SKM-1 treated with dmso at 0.1 percent for 144 hours (cell line): ENCODE results near the gene JMJD8.

Source experiments
- DNase-seq: peaks from one replicate; lab custom pipeline; 2025; ENCODE audit not compliant: unreplicated experiment; lab: John Stamatoyannopoulos, UW

Gene JMJD8

DNA sequence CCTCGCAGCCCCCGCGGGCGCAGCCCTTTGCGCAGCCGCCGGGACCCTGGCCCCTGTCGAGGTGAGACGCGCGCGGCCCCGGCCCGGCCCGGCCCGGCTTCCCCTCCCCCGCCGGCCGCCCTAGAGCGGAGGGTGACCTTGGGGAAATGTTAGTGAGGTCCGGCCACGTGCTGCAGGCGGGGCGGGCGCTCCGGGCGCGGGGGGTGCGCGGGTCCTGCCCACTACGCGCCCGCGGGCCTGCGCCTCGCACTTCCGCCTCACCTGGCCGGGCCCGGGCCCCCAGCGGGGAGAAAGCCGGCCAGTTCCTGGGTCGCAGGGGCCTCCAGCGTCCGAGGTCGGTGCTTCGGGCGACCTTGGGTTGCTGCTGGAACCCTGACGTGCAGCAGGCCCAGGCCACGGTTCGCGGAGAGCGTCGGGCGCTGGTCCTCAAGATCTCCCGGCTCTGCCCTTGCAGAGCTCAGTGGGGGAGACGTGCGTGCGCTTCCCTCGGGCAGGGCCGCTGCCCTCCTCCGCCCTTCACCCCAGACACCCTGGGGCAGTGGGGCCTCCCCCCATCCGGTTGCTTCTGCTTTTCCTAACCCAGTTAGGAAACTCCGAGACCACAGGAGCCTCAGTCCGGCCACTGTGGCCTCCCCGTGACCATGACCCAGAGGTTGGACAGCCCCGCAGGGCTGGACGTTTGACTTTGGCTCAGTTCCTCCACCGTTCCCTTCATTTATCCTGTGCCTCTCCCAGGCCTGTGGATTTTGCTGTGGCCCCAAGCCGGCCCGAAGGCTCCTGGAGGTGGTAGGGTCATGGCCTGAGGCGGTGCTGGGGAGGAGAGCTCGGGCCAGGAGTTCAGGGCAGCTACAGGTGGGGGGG lies 41.7 kb downstream of the JMJD8 start:
- DNase-seq, result peak; percentile 78

GRCh38 chr16:641326-642188 lies 42.6 kb downstream of the JMJD8 start, which contains the start of gene MCRIP2:
Gene MCRIP2, plus strand, starts transcription at chr16:641828. Its CDS starts 164 bp downstream, at chr16:641992.
- peak; percentile 71 for DNase-seq

GRCh38 chr16:640614-641013 lies 43.5 kb downstream of the JMJD8 start:
- DNase-seq, result no peak

- DNase-seq, result no peak
Measured at GRCh38 chr16:638836-639235, 45.3 kb downstream of the JMJD8 start.

DNA sequence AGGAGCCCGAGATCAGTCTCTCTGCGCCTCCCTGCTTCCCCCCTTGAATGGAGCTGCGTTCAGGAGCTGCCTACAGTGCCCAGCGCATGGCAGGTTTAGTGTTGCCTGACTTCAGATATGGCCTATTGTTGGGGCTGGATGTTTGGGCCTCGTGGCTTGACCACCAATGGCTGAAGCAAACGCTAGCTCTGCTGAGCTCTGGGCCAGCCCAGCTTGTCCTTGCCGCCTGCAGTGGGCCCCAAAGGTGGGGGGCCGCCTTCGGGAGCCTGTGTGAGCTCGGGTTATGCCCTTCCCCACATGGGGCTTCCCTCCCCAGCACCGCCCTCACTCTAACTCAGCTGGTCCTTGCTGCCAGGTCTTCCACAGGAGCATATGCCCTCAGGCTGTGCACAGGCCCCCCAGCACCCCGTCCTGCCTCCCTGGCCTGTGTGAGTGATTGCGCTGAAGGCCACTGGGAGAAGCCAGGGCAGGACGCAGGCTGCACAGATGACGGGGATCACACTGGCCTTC lies 46.0 kb downstream of the JMJD8 start:
- no peak for DNase-seq

- DNase-seq, result peak; percentile 3
Measured at GRCh38 chr16:637081-638018, 46.8 kb downstream of the JMJD8 start.

- peak; percentile 93 for DNase-seq
Measured at GRCh38 chr16:636206-637080, 47.7 kb downstream of the JMJD8 start, which contains the start of gene METTL26. Gene METTL26, minus strand, starts transcription at chr16:636305. Its CDS starts 15 bp downstream, at chr16:636290.

DNA sequence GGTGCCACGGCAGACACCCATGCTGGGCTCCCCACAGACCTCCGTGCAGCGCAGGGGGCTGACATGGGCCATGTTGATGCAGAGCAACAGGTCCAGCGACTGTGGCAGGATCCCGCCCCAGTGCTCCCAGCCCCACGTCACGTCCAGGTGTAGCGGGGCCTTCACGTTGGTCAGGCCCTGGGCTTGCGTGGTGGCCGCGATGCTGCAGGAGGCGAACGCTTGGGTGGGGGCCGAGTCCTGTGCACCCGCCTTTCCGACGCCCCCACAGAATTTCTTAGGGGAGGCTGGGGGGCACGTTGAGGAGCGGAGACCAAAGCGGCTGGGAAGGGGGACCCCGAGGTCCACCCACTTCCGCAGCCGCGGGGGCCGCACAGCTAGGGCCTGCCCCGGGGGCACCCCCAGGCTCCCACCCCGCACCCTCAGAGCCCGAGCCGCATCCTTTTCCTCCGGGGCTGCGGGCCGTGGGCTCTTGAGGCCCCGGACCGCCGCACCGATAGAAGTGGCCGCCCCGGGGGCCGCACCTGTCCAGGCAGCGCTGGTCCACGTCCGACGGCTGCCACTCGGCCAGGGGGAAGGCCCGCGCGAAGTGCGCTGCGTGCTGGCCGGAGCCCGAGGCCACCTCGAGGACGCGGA lies 48.4 kb downstream of the JMJD8 start:
- no peak for DNase-seq

- DNase-seq, result no peak
Measured at GRCh38 chr16:634996-635395, 49.1 kb downstream of the JMJD8 start.

DNA sequence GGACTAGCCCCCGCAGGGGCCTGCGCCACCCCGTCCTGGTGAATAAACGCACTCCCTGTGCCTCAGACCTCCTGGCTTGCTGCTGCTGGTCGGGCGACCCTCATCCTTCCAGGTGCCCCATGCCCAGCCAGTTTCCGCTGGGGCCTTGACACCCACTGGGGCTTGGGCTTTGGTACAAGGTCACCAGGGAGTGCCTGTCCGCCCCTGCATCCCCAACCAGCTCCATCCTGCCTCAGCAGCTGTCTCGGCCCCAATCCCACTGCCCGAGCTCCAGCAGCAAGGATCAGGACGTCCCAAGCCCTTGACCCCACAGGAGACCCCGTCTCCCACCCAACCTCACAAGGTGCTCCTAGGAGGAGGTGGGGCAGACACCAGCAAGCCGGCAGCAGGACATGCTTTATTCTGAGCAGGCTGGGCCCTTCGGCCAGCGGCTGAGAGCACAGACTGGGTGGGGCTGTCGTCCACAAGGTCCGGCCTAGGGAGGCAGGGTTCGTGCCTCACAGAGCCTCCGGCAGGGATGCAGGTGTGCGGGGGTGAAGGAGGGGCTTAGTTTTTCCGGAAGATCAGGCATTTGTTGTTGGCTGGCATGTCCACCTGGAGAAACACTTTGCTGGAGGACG lies 50.0 kb downstream of the JMJD8 start:
- DNase-seq, result no peak

GRCh38 chr16:633336-634050 lies 50.6 kb downstream of the JMJD8 start:
- no peak for DNase-seq

GRCh38 chr16:632486-633335 lies 51.4 kb downstream of the JMJD8 start:
- DNase-seq, result no peak

DNA sequence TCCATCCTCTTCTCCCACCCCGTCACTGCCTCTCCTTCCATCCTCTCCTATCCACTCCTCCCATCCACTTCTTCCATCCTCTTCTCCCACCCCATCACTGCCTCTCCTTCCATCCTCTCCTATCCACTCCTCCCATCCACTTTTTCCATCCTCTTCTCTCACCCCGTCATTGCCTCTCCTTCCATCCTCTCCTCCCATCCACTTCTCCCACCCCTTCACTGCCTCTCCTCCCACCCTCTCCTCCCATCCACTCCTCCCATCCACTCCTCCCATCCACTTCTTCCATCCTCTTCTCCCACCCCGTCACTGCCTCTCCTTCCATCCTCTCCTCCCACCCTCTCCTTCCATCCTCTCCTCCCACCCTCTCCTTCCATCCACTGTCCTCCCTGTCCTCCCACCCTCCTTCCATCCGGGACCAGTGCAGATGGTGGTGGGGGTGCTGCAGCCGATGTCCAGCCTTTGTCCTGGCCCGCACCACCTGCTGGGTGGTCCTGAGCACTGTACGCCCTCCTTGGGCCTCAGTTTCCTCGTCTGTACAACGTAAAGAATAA lies 52.3 kb downstream of the JMJD8 start:
- no peak for DNase-seq
